GM21423 (cell line): ENCODE measurements around the gene FCER2.

Experiments used
- ATAC-seq: cut with Tn5 transposase; IDR thresholded peaks from one replicate; pipeline ENCODE4 v1.9.1; 2021; ENCODE audit warnings: mild to moderate bottlenecking, moderate library complexity; ENCODE audit not compliant: unreplicated experiment

Gene FCER2

GRCh38 chr19:7704280-7705060 is 2.5 kb upstream of the FCER2 start:
- no peak for ATAC-seq

GRCh38 chr19:7703332-7703731 is 1.4 kb upstream of the FCER2 start:
- ATAC-seq = no peak

- no peak for ATAC-seq
Measured at GRCh38 chr19:7701049-7701653, 780 bp downstream of the FCER2 start.

GRCh38 chr19:7699417-7700401 is 2.2 kb downstream of the FCER2 start:
- ATAC-seq = no peak

GRCh38 chr19:7699003-7699402 is 2.9 kb downstream of the FCER2 start:
- ATAC-seq = no peak

GRCh38 chr19:7698583-7698982 is 3.3 kb downstream of the FCER2 start:
- ATAC-seq = no peak

- ATAC-seq = no peak
Measured at GRCh38 chr19:7697721-7698287, 4.1 kb downstream of the FCER2 start.

- no peak for ATAC-seq
Measured at GRCh38 chr19:7694499-7694898, 7.4 kb downstream of the FCER2 start.

- no peak for ATAC-seq
Measured at GRCh38 chr19:7692417-7693088, 9.4 kb downstream of the FCER2 start.

GRCh38 chr19:7691497-7691896 is 10.4 kb downstream of the FCER2 start:
- no peak for ATAC-seq

- no peak for ATAC-seq
Measured at GRCh38 chr19:7690779-7691258, 11.1 kb downstream of the FCER2 start.

GRCh38 chr19:7689165-7689564 is 12.8 kb downstream of the FCER2 start:
- no peak for ATAC-seq

- ATAC-seq = no peak
Measured at GRCh38 chr19:7687177-7687576, 14.8 kb downstream of the FCER2 start.

- ATAC-seq = no peak
Measured at GRCh38 chr19:7685546-7686445, 16.1 kb downstream of the FCER2 start.

- no peak for ATAC-seq
Measured at GRCh38 chr19:7682175-7682855, 19.6 kb downstream of the FCER2 start.

- no peak for ATAC-seq
Measured at GRCh38 chr19:7681340-7682174, 20.4 kb downstream of the FCER2 start.

- ATAC-seq = peak; percentile 63
Measured at GRCh38 chr19:7680606-7681339, 21.2 kb downstream of the FCER2 start, which contains the start of gene TRAPPC5. TSS of gene TRAPPC5 (plus strand) at chr19:7680833. CDS start at chr19:7682254, 1,421 bp downstream.
